Brain microvascular endothelial cell (primary cell): ENCODE data around the gene PSMD1.
"Not testable (repeated sequence)": the region's sequence is repeated elsewhere in the genome, so short reads cannot be mapped to it uniquely, and the experiment has no call there.

Experiments
- DNase-seq: peaks from one replicate; pipeline ENCODE4 v3.0.0-alpha.2; 2020
- H3K27ac ChIP-seq: fragments of 250-450 bp; sonication (Bioruptor Pico); 2 replicates; pipeline ENCODE4 v1.5.1; 2020; ENCODE audit warnings: mild to moderate bottlenecking, moderate library complexity
- H3K27me3 ChIP-seq: fragments of 250-450 bp; sonication (Bioruptor Pico); replicated peaks from 2 replicates; pipeline ENCODE4 v1.5.1; 2020; ENCODE audit warnings: mild to moderate bottlenecking
- H3K36me3 ChIP-seq: fragments of 250-450 bp; sonication (Bioruptor Pico); replicated peaks from 2 replicates; pipeline ENCODE4 v1.5.1; 2020; ENCODE audit warnings: mild to moderate bottlenecking
- H3K4me3 ChIP-seq: 2 replicates; pipeline ENCODE4 v1.5.1; 2011; ENCODE audit warnings: low read depth, mild to moderate bottlenecking, control low read depth, low read length, moderate library complexity
- in situ Hi-C: cut with HindIII; loops from 2 replicates; pipeline ENCODE4 v1.10.0; 2017; ENCODE audit warnings: low sequenced_read_pairs, low pct_ligation_motif_present
- TF ChIP-seq, protein P1 (sequence below): IDR thresholded peaks from 2 replicates; pipeline ENCODE4 v1.5.1; 2011; ENCODE audit warnings: low read depth, mild to moderate bottlenecking, moderate library complexity, low read length, control low read depth, inconsistent platforms; ENCODE audit errors: missing control alignments

PSMD1 gene

DNA sequence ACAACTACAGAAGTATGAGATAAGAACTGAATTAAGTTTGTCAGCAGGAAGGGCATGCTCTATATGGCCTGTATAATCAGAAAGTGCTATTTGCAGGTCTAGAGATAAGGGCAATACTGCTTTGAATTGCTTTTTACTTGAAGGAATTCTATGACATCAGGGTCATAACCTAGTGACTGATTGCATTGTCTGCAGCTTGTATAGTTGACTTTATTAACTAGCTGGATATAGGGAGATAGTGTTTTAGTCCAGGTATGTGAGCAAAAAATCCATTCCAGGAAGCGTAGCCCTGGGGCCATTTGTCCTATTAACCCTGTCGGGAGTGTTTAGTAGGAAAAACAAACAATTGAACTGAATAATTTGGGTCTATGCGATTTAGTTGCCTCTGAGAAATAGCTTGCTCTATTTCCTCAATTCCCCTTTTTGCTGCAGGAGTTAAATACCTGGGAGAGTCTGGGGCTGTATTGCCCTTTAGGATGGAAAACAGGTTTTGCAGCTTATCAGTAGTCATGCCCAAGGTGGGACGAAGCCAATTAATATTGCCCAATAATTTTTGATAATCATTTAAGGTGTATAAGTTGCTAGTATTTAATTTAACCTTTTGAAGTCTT lies 38.2 kb downstream of the PSMD1 start:
- Histone ChIP-seq H3K36me3 (peaks cover 33% of the 10 kb centered on the region), H3K27me3 (no peaks in the 10 kb centered on the region), H3K27ac (no peak overlapping the region), H3K4me3 (no peak overlapping the region)
- in situ Hi-C loops = no loop called here
- TF ChIP-seq, protein P1, sequence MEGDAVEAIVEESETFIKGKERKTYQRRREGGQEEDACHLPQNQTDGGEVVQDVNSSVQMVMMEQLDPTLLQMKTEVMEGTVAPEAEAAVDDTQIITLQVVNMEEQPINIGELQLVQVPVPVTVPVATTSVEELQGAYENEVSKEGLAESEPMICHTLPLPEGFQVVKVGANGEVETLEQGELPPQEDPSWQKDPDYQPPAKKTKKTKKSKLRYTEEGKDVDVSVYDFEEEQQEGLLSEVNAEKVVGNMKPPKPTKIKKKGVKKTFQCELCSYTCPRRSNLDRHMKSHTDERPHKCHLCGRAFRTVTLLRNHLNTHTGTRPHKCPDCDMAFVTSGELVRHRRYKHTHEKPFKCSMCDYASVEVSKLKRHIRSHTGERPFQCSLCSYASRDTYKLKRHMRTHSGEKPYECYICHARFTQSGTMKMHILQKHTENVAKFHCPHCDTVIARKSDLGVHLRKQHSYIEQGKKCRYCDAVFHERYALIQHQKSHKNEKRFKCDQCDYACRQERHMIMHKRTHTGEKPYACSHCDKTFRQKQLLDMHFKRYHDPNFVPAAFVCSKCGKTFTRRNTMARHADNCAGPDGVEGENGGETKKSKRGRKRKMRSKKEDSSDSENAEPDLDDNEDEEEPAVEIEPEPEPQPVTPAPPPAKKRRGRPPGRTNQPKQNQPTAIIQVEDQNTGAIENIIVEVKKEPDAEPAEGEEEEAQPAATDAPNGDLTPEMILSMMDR = no peak
- DNase-seq = no peak

DNA sequence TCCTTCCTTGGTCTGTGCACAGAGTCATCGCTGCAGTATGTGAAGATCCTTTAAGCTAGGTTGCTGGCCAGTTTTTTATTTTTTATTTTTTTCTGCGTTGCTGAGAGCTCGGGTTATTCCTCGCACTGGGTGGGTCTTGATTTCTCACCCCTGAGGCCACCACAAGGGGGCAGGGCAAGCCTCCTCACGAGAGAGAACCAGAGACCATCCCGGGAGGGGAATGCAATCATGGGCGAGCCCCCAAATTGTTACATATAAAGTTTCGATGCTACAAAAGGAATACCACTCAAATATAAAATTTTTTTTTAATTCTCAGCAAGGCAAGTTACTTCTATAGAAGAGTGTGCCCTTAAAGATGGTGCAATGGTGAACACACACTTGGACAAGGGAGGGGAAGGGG lies 43.3 kb downstream of the PSMD1 start:
- no peak for DNase-seq
- in situ Hi-C loops = no loop called here
- TF ChIP-seq, protein P1 = no peak
- peaks cover 30% of the 10 kb centered on the region for H3K36me3 ChIP-seq
- H3K4me3 ChIP-seq = no peak overlapping the region
- H3K27ac ChIP-seq = no peak overlapping the region
- H3K27me3 ChIP-seq = no peaks in the 10 kb centered on the region

DNA sequence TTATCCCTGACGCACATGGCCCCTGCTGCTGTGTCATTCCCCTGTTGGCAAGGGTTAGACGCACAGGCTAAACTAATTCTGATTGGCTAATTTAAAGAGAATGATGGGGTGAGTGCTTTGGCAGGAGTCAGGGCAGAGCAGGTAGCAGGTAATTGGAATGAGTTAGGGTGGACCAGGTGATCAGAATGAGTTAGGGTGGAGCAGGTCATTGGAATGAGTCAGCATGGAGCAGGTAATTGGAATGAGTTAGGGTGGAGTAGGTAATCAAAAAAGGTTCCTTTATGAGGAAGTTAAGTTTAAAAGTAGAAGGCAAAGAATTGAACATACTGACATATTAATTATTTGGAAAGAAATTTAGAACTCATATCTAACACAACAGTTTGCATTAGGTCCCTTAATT lies 43.7 kb downstream of the PSMD1 start:
- H3K4me3 ChIP-seq, DNase-seq, in situ Hi-C loops, H3K27me3 ChIP-seq, H3K27ac ChIP-seq: not testable (repeated sequence)
- H3K36me3 ChIP-seq = peaks cover 29% of the 10 kb centered on the region

DNA sequence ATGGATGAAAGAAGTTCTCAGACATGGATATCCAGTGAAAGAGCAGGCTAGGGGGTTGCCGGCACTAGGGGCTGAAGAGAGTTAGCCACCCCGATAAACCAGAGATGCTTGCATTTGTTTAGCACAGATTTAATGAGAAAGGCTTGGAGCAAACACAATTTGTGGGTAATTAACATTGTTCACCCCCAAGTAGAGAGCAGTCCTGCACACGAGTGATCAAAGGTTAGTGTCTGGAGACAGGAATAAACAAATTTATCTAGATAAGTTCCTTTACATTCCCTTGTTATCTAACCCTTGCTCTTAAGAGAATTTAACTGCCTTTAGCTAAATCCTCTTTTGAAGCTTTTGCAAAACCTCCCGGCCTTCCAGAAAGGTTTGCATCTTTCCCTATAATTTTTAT lies 44.3 kb downstream of the PSMD1 start:
- Histone ChIP-seq H3K27me3 (no peaks in the 10 kb centered on the region), H3K4me3 (no peak overlapping the region), H3K36me3 (peaks cover 29% of the 10 kb centered on the region), H3K27ac (no peak overlapping the region)
- TF ChIP-seq, protein P1 = no peak
- DNase-seq = no peak
- in situ Hi-C loops = no loop called here

DNA sequence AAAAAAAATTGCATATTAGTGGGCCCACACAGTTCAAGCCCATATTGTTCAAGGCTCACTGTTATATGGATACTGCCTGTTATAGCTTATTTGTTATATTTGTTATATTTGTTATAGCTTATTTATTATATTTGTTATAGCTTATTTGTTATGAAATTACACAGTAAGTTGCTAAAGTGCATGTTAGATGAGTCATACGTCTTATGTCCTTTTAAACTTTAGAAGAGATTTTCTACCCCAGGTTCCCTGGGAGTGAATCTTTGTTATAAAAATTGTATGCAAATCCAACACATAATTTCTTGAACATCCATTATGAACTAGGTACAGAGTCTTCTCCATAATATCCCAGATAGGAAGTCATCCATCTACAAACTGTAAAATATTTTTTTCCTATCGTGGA lies 46.1 kb downstream of the PSMD1 start:
- H3K4me3 ChIP-seq = no peak overlapping the region
- H3K27ac ChIP-seq = peak overlapping the region; percentile 10
- DNase-seq = no peak
- peaks cover 27% of the 10 kb centered on the region for H3K36me3 ChIP-seq
- TF ChIP-seq, protein P1 = no peak
- no peaks in the 10 kb centered on the region for H3K27me3 ChIP-seq
- in situ Hi-C loops = no loop called here

GRCh38 chr2:231104115-231104713 lies 47.5 kb downstream of the PSMD1 start:
- H3K27ac ChIP-seq = peak overlapping the region; percentile 10
- H3K36me3 ChIP-seq = peaks cover 26% of the 10 kb centered on the region
- in situ Hi-C loops = no loop called here
- peak; percentile 73 for DNase-seq
- no peaks in the 10 kb centered on the region for H3K27me3 ChIP-seq
- TF ChIP-seq, protein P1 = peak; percentile 86
- H3K4me3 ChIP-seq = no peak overlapping the region
